Neural cell (in vitro differentiated cells): ENCODE results near the gene ASIC2. TPM values are rescaled to one million over a fixed set of nuclear protein-coding genes. Genes with fewer than 3 reads are reported as not detected.

Source experiments
- H2AFZ ChIP-seq: fragments of 200-600, 300-800 bp; sonication (generic), shearing (Covaris generic); 2 replicates; pipeline ENCODE4 v1.6.0; 2014; ENCODE audit warnings: low read depth, mild to moderate bottlenecking, antibody characterized with exemption, low read length, moderate library complexity
- H3F3A ChIP-seq: fragments of 200-600 bp; shearing (Covaris generic); 2 replicates; pipeline ENCODE4 v1.6.1; 2016; ENCODE audit warnings: mild to moderate bottlenecking, moderate library complexity, mixed read lengths, antibody characterized with exemption, low read length; ENCODE audit not compliant: insufficient read depth, poor library complexity, severe bottlenecking
- H3K27ac ChIP-seq: fragments of 200-600, 300-800 bp; sonication (generic), shearing (Covaris generic); 2 replicates; pipeline ENCODE4 v1.5.1; 2014; ENCODE audit warnings: mild to moderate bottlenecking, low read length, moderate library complexity
- H3K27me3 ChIP-seq: fragments of 300-800, 200-600 bp; sonication (generic), shearing (Covaris generic); 2 replicates; pipeline ENCODE4 v1.6.0; 2014; ENCODE audit warnings: mild to moderate bottlenecking, low read depth, low read length, moderate library complexity; ENCODE audit not compliant: insufficient read depth
- H3K36me3 ChIP-seq: fragments of 300-800, 200-600 bp; sonication (generic), shearing (Covaris generic); 2 replicates; pipeline ENCODE4 v1.5.1; 2014; ENCODE audit warnings: mild to moderate bottlenecking, antibody characterized with exemption, low read length, moderate library complexity; ENCODE audit not compliant: insufficient read depth
- H3K4me2 ChIP-seq: fragments of 300-800, 200-600 bp; sonication (generic), shearing (Covaris generic); 2 replicates; pipeline ENCODE4 v1.6.0; 2014; ENCODE audit warnings: mild to moderate bottlenecking, low read length
- H3K4me3 ChIP-seq: fragments of 300-800, 200-600 bp; sonication (generic), shearing (Covaris generic); 2 replicates; pipeline ENCODE4 v1.5.1; 2014; ENCODE audit warnings: mild to moderate bottlenecking, low read length, moderate library complexity
- H3K79me2 ChIP-seq: fragments of 200-600 bp; shearing (Covaris generic); replicated peaks from 2 replicates; pipeline ENCODE4 v1.6.0; 2014; ENCODE audit warnings: mild to moderate bottlenecking, low read length, moderate library complexity; ENCODE audit not compliant: insufficient read depth
- H3K9ac ChIP-seq: fragments of 300-800, 200-600 bp; sonication (generic), shearing (Covaris generic); 2 replicates; pipeline ENCODE4 v1.6.1; 2016; ENCODE audit warnings: mild to moderate bottlenecking, low read length, mixed read lengths
- H3K9me2 ChIP-seq: fragments of 200-600 bp; shearing (Covaris generic); 2 replicates; pipeline ENCODE4 v1.6.1; 2016; ENCODE audit warnings: mild to moderate bottlenecking, low read length, mixed read lengths; ENCODE audit not compliant: insufficient read depth
- H3K9me3 ChIP-seq: fragments of 200-600, 300-800 bp; sonication (generic), shearing (Covaris generic); 2 replicates; pipeline ENCODE4 v1.6.1; 2016; ENCODE audit warnings: mild to moderate bottlenecking, mixed run types, low read length, moderate library complexity, mixed read lengths
- H4K20me1 ChIP-seq: fragments of 200-600 bp; shearing (Covaris generic); 2 replicates; pipeline ENCODE4 v1.6.1; 2016; ENCODE audit warnings: mild to moderate bottlenecking, mixed run types; ENCODE audit not compliant: insufficient read depth
- CTCF ChIP-seq: fragments of 450-650 bp; IDR thresholded peaks from 2 replicates; pipeline ENCODE4 v1.5.1; 2014; ENCODE audit warnings: antibody characterized with exemption, mild to moderate bottlenecking, moderate library complexity; ENCODE audit not compliant: poor library complexity, severe bottlenecking
- EP300 ChIP-seq: fragments of 450-650 bp; conservative IDR thresholded peaks from 2 replicates; pipeline ENCODE4 v1.6.1; 2014; ENCODE audit warnings: antibody characterized with exemption, mild to moderate bottlenecking, moderate library complexity; ENCODE audit not compliant: poor library complexity, severe bottlenecking
- EZH2 ChIP-seq: fragments of 200-600, 300-800 bp; shearing (Covaris generic), sonication (generic); IDR thresholded peaks from 2 replicates; pipeline ENCODE4 v1.6.1; 2014; ENCODE audit warnings: antibody characterized with exemption, low read length, borderline replicate concordance, mild to moderate bottlenecking; ENCODE audit not compliant: insufficient read depth, poor library complexity, severe bottlenecking
- MXI1 ChIP-seq: fragments of 450-650 bp; conservative IDR thresholded peaks from 2 replicates; pipeline ENCODE4 v1.6.1; 2014; ENCODE audit warnings: antibody characterized with exemption, mild to moderate bottlenecking; ENCODE audit not compliant: poor library complexity, severe bottlenecking
- POLR2AphosphoS5 ChIP-seq: IDR thresholded peaks from 2 replicates; pipeline ENCODE4 v1.6.1; 2012
- RAD21 ChIP-seq: fragments of 450-650 bp; conservative IDR thresholded peaks from 2 replicates; pipeline ENCODE4 v1.6.1; 2014; ENCODE audit warnings: antibody characterized with exemption, mild to moderate bottlenecking, moderate library complexity
- SMC3 ChIP-seq: fragments of 450-650 bp; conservative IDR thresholded peaks from 2 replicates; pipeline ENCODE4 v1.6.1; 2014; ENCODE audit warnings: antibody characterized with exemption, mild to moderate bottlenecking, moderate library complexity; ENCODE audit not compliant: poor library complexity
- TAF1 ChIP-seq: IDR thresholded peaks from 2 replicates; pipeline ENCODE4 v1.6.1; 2012; ENCODE audit warnings: low read depth
- polyA plus RNA-seq: library from polyadenylated mRNA; depleted of rRNA; stranded (reverse); fragments of >200 nt; gene quantifications from 2 replicates; pipeline ENCODE4 v1.2.3, GENCODE V29; 2014
- TF ChIP-seq, protein P1 (sequence below): IDR thresholded peaks from 2 replicates; pipeline ENCODE4 v1.6.1; 2012; ENCODE audit warnings: borderline replicate concordance

The ASIC2 gene
- polyA plus RNA-seq, 1 donor from 2014 or later = 2.4 TPM

GRCh38 chr17:33261820-33262219 lies 31.3 kb downstream of the ASIC2 start:
- H3K4me2 ChIP-seq = no peak overlapping the region
- no peaks in the 10 kb centered on the region for H3F3A ChIP-seq
- no peak overlapping the region for H2AFZ ChIP-seq
- H3K79me2 ChIP-seq = no peaks in the 10 kb centered on the region
- no peak overlapping the region for H3K27ac ChIP-seq
- H3K27me3 ChIP-seq = peaks cover 5% of the 10 kb centered on the region
- H3K9ac ChIP-seq = no peak overlapping the region
- no peaks in the 10 kb centered on the region for H4K20me1 ChIP-seq
- H3K9me2 ChIP-seq = no peaks in the 10 kb centered on the region
- H3K9me3 ChIP-seq = no peaks in the 10 kb centered on the region
- TF ChIP-seq RAD21 (no peak), MXI1 (no peak), TAF1 (no peak), CTCF (no peak), EZH2 (no peak)
- TF ChIP-seq, protein P1, sequence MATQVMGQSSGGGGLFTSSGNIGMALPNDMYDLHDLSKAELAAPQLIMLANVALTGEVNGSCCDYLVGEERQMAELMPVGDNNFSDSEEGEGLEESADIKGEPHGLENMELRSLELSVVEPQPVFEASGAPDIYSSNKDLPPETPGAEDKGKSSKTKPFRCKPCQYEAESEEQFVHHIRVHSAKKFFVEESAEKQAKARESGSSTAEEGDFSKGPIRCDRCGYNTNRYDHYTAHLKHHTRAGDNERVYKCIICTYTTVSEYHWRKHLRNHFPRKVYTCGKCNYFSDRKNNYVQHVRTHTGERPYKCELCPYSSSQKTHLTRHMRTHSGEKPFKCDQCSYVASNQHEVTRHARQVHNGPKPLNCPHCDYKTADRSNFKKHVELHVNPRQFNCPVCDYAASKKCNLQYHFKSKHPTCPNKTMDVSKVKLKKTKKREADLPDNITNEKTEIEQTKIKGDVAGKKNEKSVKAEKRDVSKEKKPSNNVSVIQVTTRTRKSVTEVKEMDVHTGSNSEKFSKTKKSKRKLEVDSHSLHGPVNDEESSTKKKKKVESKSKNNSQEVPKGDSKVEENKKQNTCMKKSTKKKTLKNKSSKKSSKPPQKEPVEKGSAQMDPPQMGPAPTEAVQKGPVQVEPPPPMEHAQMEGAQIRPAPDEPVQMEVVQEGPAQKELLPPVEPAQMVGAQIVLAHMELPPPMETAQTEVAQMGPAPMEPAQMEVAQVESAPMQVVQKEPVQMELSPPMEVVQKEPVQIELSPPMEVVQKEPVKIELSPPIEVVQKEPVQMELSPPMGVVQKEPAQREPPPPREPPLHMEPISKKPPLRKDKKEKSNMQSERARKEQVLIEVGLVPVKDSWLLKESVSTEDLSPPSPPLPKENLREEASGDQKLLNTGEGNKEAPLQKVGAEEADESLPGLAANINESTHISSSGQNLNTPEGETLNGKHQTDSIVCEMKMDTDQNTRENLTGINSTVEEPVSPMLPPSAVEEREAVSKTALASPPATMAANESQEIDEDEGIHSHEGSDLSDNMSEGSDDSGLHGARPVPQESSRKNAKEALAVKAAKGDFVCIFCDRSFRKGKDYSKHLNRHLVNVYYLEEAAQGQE = no peak
- no peak overlapping the region for H3K4me3 ChIP-seq
- H3K36me3 ChIP-seq = no peaks in the 10 kb centered on the region

DNA sequence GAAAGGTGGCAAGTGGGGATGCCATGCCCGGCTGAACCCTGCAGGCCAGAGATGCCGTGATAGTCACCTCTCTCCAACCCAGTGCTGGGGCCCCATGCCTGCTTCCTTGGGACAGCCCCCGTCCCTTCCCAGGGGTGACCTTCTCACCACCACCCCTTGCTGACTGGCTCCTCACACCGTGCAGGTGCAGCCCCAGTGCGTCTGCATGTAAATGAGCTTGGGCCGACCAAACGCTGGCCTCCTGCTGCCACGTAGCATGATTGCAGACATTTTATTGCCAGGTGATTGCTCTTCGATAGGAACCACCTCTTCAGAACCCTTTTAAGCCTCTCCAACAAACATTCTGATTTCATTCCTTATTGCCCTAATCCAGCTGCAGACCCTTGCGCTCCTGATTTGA lies 32.5 kb downstream of the ASIC2 start:
- Histone ChIP-seq H3K27ac (no peak overlapping the region), H3K9ac (no peak overlapping the region), H3K36me3 (no peaks in the 10 kb centered on the region), H4K20me1 (no peaks in the 10 kb centered on the region), H3K9me2 (no peaks in the 10 kb centered on the region), H3F3A (no peaks in the 10 kb centered on the region), H2AFZ (no peak overlapping the region), H3K27me3 (peaks cover 5% of the 10 kb centered on the region), H3K4me2 (no peak overlapping the region), H3K9me3 (no peaks in the 10 kb centered on the region), H3K79me2 (no peaks in the 10 kb centered on the region), H3K4me3 (no peak overlapping the region)
- TF ChIP-seq, protein P1 = no peak
- no peak for TF ChIP-seq TAF1
- TF ChIP-seq RAD21 = no peak
- no peak for TF ChIP-seq EP300
- TF ChIP-seq SMC3 = no peak
- no peak for TF ChIP-seq MXI1
- TF ChIP-seq CTCF = no peak
- TF ChIP-seq EZH2 = no peak
- TF ChIP-seq POLR2AphosphoS5 = no peak
